GM21825 (cell line): ENCODE results near the gene LIPE.

Experiments used
- ATAC-seq: cut with Tn5 transposase; IDR thresholded peaks from one replicate; pipeline ENCODE4 v1.9.1; 2021; ENCODE audit warnings: mild to moderate bottlenecking, moderate library complexity; ENCODE audit not compliant: unreplicated experiment

Gene LIPE

DNA sequence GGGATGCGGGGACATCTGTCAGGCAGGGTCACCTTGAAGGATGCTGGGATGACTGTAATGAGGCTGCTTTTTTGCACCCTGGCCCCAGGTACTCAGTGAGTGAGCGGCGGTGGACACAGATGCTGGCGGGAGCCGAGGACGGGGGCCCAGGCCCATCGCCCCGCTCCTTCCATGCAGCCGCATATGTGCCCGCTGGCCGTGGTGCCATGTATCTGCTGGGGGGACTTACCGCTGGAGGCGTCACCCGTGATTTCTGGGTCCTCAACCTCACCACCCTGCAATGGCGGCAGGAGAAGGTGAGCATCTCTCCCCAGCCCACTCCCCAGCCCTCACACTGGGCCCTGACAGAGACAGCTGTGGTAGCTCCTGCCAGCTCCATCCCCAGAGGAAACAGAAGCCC, 70.5 kb downstream of the LIPE start:
- no peak for ATAC-seq

GRCh38 chr19:42355896-42356295, 71.3 kb downstream of the LIPE start:
- ATAC-seq = no peak

DNA sequence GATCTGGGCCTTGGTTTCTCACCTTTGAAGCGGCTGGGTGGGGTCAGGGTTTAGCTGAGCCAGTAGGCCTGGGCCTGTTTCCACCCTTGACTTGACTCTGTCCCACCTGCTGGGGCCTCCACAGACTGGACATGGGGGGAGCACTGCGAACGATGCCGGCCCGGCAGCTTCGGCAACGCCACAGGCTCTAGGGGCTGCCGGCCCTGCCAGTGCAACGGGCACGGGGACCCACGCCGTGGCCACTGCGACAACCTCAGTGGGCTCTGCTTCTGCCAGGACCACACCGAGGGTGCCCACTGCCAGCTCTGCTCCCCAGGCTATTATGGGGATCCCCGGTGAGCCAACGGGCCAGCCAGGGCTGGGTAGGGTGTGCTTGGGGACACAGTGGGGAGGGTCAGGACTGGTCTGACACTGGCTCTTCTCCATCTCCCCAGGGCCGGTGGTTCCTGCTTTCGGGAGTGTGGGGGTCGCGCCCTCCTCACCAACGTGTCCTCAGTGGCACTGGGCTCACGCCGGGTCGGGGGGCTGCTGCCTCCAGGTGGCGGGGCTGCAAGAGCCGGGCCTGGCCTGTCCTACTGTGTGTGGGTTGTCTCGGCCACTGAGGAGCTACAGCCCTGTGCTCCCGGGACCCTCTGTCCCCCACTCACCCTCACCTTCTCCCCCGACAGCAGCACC, 73.7 kb downstream of the LIPE start:
- ATAC-seq = no peak

DNA sequence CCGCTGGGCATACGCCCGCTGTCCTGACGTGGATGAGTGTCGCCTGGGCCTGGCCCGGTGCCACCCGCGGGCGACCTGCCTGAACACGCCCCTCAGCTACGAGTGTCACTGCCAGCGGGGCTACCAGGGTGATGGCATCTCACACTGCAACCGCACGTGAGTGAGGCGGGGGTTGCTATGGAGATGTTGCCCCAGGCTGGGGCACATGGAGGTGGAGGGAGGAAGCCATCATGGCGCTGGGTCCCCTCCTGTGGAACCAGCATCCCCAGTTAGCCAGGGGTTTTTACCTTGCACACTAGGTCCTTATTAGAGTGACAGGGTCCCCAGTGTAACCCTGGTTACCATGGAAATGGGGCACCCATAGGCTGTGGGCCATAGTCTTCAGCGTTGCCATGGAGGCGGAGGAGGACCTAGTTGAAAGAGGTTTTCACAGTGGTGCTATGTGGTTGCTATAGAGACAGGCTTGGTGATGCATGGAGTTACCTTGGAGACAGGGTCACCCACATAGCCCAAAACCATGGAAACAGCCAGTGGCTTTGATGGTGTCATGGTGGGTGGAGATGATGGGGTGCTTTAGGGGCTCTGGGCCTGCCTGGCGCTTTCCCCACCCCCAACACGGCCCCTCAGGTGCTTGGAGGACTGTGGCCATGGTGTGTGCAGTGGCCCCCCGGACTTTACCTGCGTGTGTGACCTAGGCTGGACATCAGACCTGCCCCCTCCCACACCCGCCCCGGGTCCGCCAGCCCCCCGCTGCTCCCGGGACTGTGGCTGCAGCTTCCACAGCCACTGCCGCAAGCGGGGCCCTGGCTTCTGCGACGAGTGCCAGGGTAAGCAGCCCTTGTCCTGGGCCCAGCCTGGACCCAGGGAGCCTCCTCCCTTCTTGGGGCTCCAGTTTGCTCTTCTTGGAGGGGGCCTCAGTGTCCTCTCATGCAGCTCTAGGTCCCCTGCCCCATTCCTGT, 74.6 kb downstream of the LIPE start:
- no peak for ATAC-seq
